ENCODE results near the gene RASSF5.

DNA sequence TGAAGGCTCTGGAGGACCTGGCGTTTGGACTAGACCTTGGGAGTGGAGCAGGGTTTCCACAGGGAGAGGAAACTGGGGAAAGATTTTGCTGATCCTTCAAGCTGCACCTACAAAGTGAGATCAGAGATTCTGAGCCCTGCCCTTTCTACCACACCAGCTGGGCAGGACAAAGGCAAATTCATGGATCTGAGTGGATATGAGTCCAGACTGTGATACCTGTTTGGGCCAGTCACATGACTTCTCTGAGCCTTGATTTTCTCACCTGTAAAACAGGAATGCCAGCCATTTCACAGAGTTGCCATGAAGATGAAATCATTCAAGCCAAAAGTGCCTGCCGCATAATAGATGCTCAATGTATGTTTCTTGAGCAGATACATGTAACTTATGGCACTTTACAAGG lies 4.9 kb upstream of the RASSF5 start:
- TF ChIP-seq EZH2 (IDR thresholded peaks at IDR 0.05; ENCODE audit: low read length): no peak
- TF ChIP-seq, protein P1, sequence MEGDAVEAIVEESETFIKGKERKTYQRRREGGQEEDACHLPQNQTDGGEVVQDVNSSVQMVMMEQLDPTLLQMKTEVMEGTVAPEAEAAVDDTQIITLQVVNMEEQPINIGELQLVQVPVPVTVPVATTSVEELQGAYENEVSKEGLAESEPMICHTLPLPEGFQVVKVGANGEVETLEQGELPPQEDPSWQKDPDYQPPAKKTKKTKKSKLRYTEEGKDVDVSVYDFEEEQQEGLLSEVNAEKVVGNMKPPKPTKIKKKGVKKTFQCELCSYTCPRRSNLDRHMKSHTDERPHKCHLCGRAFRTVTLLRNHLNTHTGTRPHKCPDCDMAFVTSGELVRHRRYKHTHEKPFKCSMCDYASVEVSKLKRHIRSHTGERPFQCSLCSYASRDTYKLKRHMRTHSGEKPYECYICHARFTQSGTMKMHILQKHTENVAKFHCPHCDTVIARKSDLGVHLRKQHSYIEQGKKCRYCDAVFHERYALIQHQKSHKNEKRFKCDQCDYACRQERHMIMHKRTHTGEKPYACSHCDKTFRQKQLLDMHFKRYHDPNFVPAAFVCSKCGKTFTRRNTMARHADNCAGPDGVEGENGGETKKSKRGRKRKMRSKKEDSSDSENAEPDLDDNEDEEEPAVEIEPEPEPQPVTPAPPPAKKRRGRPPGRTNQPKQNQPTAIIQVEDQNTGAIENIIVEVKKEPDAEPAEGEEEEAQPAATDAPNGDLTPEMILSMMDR (optimal IDR thresholded peaks at IDR 0.05 in 1 of 3, IDR thresholded peaks at IDR 0.05 in 1 of 3, conservative IDR thresholded peaks at IDR 0.05 in 1 of 3; ENCODE audit: extremely low read depth in 1 of 3, insufficient read depth in 2 of 3, low read length in 3 of 3): no peak

Measured in keratinocyte (primary cell).